ENCODE data around the gene HIVEP1. TPM values are rescaled to one million over a fixed set of nuclear protein-coding genes. Genes with fewer than 3 reads are reported as not detected.

The HIVEP1 gene
- total and polyA plus RNA-seq, 2 of the 8 experiments (the other 6 are each of a cell fraction or from before 2014, with no cell fraction given): 22.6 to 23.1 TPM

DNA sequence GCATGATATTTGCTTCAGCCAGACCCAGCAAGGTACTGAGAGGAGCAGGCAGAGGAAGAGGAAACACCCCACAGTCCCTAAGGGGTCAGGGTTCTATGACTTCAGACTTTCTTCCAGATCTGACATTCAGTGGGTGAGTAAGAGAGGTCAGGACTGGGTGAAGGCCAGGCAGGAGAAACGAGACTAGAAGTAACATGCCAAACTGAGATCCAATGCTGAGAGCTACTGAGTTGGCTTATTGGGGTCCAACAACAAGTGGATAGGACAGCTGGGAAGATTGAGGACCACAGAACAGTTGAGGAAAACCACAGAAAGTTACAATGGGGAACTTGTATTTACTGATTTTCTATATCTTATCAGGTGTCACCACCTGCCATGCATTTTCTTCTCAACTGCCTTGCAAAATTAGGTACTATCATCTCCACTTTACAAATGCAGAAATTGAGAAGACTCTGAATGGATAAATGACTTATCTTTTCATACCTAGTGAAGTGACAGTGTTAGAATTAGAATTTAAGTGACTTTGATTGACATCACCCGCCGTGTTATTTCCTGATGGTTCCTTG, 43.8 kb upstream of the HIVEP1 start:
- Histone ChIP-seq H3K79me2 (ENCODE audit: control insufficient read depth in 1 of 2, insufficient read depth in 2 of 2, low read length in 2 of 2) (no peaks in the 10 kb centered on the region), H4K20me1 (replicated peaks in 1 of 2; ENCODE audit: control insufficient read depth in 1 of 2, insufficient read depth in 2 of 2, low read length in 2 of 2) (no peaks in the 10 kb centered on the region), H3K27ac (ENCODE audit: low read depth, low read length) (no peak overlapping the region), H4K91ac (replicated peaks; ENCODE audit: insufficient read length, low read length) (no peak overlapping the region), H2BK5ac (ENCODE audit: low read depth, low read length) (no peak overlapping the region), H2AK5ac (ENCODE audit: low read depth, low read length) (no peak overlapping the region), H3K23ac (ENCODE audit: insufficient read length) (no peak overlapping the region), H3K18ac (ENCODE audit: extremely low read depth, low read length) (no peak overlapping the region), H3K4ac (replicated peaks; ENCODE audit: insufficient read length, low read depth, low read length) (no peak overlapping the region), H4K8ac (ENCODE audit: extremely low read depth, insufficient read depth, low read length) (no peak overlapping the region), H3K79me1 (ENCODE audit: low read depth, low read length) (no peaks in the 10 kb centered on the region), H3K27me3 (replicated peaks in 1 of 4; ENCODE audit: control insufficient read depth in 3 of 4, extremely low read depth in 1 of 4, insufficient read depth in 3 of 4, low read length in 3 of 4) (no peaks in the 10 kb centered on the region), H3K14ac (ENCODE audit: insufficient read length) (no peak overlapping the region), H2BK20ac (ENCODE audit: low read length) (no peak overlapping the region), H2BK15ac (ENCODE audit: low read length) (no peak overlapping the region), H3K23me2 (ENCODE audit: low read depth, low read length) (no peaks in the 10 kb centered on the region), H3K56ac (replicated peaks; ENCODE audit: insufficient read length, low read depth, low read length) (no peak overlapping the region), H3K4me2 (ENCODE audit: insufficient read depth in 1 of 2, low read depth in 2 of 2, low read length in 2 of 2) (no peak overlapping the region), H3K36me3 (ENCODE audit: control insufficient read depth in 2 of 4, insufficient read depth in 4 of 4, low read length in 3 of 4) (no peaks in the 10 kb centered on the region), H2AFZ (ENCODE audit: low read length) (no peak overlapping the region), H3K9ac (replicated peaks in 1 of 4; ENCODE audit: extremely low read depth in 1 of 4, low read depth in 3 of 4, low read length in 3 of 4) (no peak overlapping the region), H2BK12ac (ENCODE audit: low read depth, low read length) (no peak overlapping the region), H3K4me3 (ENCODE audit: extremely low read depth in 1 of 4, insufficient read depth in 2 of 4, low read depth in 3 of 4, low read length in 4 of 4) (no peak overlapping the region), H3K9me3 (ENCODE audit: insufficient read depth in 2 of 2, low read depth in 1 of 2, low read length in 1 of 2) (peaks cover 0 to 3% of the 10 kb centered on the region in 2 experiments; a peak in 1 of 4 replicates), H2BK120ac (replicated peaks; ENCODE audit: low read depth, low read length) (no peak overlapping the region), H3K4me1 (replicated peaks in 1 of 4; ENCODE audit: control insufficient read depth in 3 of 4, insufficient read depth in 4 of 4, low read length in 3 of 4) (peaks cover 3 to 19% (median 13%) of the 10 kb centered on the region in 4 experiments), H4K5ac (ENCODE audit: insufficient read length, low read depth, low read length) (no peak overlapping the region)
- FAIRE-seq (no peak), DNase-seq (ENCODE audit: low read depth in 1 of 2, low spot score in 2 of 2) (no peak)
- POLR2A ChIA-PET (ENCODE audit: partially characterized antibody): no interaction called here
- CTCF ChIA-PET (ENCODE audit: partially characterized antibody): interaction anchor here (1.1 kb wide), 1 partner anchor 7 kb away, joined by 3 read pairs; no protein-coding TSS in a partner anchor
- WGBS, 2 experiments (ENCODE audit: extremely low coverage in 1 of 2, insufficient coverage in 1 of 2, insufficient read length in 1 of 2, insufficient replicate concordance in 2 of 2, low coverage in 1 of 2, low lambda C conversion rate in 2 of 2, missing lambda C conversion rate in 1 of 2): 93% methylated on average over 3 of the region's 3 CpGs; no CpG with 5 or more reads in 1 of the 2 experiments
- TF ChIP-seq, protein P1, sequence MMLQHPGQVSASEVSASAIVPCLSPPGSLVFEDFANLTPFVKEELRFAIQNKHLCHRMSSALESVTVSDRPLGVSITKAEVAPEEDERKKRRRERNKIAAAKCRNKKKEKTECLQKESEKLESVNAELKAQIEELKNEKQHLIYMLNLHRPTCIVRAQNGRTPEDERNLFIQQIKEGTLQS (IDR thresholded peaks at IDR 0.05; ENCODE audit: insufficient read depth, low read depth, low read length): no peak
- TF ChIP-seq KDM4A (IDR thresholded peaks at IDR 0.05; ENCODE audit: low read depth, low read length, severe bottlenecking) (no peak), FOSL1 (IDR thresholded peaks at IDR 0.05; ENCODE audit: insufficient read depth, low read depth, low read length) (no peak), TEAD4 (IDR thresholded peaks at IDR 0.05; ENCODE audit: low read depth, low read length) (no peak), NRF1 (IDR thresholded peaks at IDR 0.05; ENCODE audit: low read depth, low read length) (no peak)
- TF ChIP-seq, protein P2, sequence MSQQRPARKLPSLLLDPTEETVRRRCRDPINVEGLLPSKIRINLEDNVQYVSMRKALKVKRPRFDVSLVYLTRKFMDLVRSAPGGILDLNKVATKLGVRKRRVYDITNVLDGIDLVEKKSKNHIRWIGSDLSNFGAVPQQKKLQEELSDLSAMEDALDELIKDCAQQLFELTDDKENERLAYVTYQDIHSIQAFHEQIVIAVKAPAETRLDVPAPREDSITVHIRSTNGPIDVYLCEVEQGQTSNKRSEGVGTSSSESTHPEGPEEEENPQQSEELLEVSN (IDR thresholded peaks at IDR 0.05): no peak
- TF ChIP-seq, protein P3, sequence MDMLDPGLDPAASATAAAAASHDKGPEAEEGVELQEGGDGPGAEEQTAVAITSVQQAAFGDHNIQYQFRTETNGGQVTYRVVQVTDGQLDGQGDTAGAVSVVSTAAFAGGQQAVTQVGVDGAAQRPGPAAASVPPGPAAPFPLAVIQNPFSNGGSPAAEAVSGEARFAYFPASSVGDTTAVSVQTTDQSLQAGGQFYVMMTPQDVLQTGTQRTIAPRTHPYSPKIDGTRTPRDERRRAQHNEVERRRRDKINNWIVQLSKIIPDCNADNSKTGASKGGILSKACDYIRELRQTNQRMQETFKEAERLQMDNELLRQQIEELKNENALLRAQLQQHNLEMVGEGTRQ (IDR thresholded peaks at IDR 0.05; ENCODE audit: low read length): no peak
- TF ChIP-seq, protein P4, sequence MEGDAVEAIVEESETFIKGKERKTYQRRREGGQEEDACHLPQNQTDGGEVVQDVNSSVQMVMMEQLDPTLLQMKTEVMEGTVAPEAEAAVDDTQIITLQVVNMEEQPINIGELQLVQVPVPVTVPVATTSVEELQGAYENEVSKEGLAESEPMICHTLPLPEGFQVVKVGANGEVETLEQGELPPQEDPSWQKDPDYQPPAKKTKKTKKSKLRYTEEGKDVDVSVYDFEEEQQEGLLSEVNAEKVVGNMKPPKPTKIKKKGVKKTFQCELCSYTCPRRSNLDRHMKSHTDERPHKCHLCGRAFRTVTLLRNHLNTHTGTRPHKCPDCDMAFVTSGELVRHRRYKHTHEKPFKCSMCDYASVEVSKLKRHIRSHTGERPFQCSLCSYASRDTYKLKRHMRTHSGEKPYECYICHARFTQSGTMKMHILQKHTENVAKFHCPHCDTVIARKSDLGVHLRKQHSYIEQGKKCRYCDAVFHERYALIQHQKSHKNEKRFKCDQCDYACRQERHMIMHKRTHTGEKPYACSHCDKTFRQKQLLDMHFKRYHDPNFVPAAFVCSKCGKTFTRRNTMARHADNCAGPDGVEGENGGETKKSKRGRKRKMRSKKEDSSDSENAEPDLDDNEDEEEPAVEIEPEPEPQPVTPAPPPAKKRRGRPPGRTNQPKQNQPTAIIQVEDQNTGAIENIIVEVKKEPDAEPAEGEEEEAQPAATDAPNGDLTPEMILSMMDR (IDR thresholded peaks at IDR 0.05; ENCODE audit: control extremely low read depth in 1 of 3, insufficient read depth in 1 of 3, low read depth in 1 of 3, low read length in 3 of 3): no peak
